Esophagus muscularis mucosa (tissue), 4 donors: ENCODE data around the gene MLC1. TPM values are rescaled to one million over a fixed set of nuclear protein-coding genes. Genes with fewer than 3 reads are reported as not detected.

ENCODE experiments used
- DNase-seq: peaks from one replicate; pipeline ENCODE4 v3.0.0-alpha.2; 2017; ENCODE audit errors: extremely low spot score
- H3K27ac ChIP-seq, 4 donors: fragments of 200-600 bp; sonication (generic); replicated peaks in 1 of 4; 1 replicate in 3 of 4; 2 replicates in 1 of 4; pipeline ENCODE4 v1.5.1; 2016 to 2019; ENCODE audit warnings: mild to moderate bottlenecking in 1 of 4
- H3K27me3 ChIP-seq, 4 donors: fragments of 200-600 bp; sonication (generic); one replicate each; pipeline versions ENCODE4 v1.5.1 to v1.6.0; 2016 to 2019
- H3K36me3 ChIP-seq, 4 donors: fragments of 200-600 bp; sonication (generic); one replicate each; pipeline ENCODE4 v1.5.1; 2016 to 2019
- H3K4me1 ChIP-seq, 4 donors: fragments of 200-600 bp; sonication (generic); one replicate each; pipeline ENCODE4 v1.5.1; 2016 to 2019
- H3K4me3 ChIP-seq, 4 donors: fragments of 200-600 bp; sonication (generic); 1 replicate in 2 of 4; 2 replicates in 2 of 4; pipeline ENCODE4 v1.5.1; 2016 to 2019; ENCODE audit warnings: mild to moderate bottlenecking in 4 of 4, moderate library complexity in 1 of 4
- H3K9me3 ChIP-seq, 4 donors: fragments of 200-600 bp; sonication (generic); 1 replicate in 3 of 4; 2 replicates in 1 of 4; pipeline ENCODE4 v1.5.1; 2016 to 2019
- EP300 ChIP-seq: sonication (generic); formaldehyde crosslinking; IDR thresholded peaks from one replicate; pipeline ENCODE4 v1.6.1; 2017; ENCODE audit warnings: antibody characterized with exemption
- POLR2A ChIP-seq: fragments of 450-650 bp; IDR thresholded peaks from one replicate; pipeline ENCODE4 v1.6.1; 2017; ENCODE audit warnings: antibody characterized with exemption, moderate library complexity, mild to moderate bottlenecking, low read depth
- POLR2AphosphoS5 ChIP-seq, 2 donors: sonication (generic); formaldehyde crosslinking; IDR thresholded peaks; one replicate each; pipeline ENCODE4 v1.6.1; 2017; ENCODE audit warnings: antibody characterized with exemption in 2 of 2
- WGBS: methylation state at CpG from one replicate; pipeline ENCODE4 v1.1.5; 2018; 5-methylcytosine and 5-hydroxymethylcytosine counted together
- intact Hi-C: fragments of 100-400 bp; cut with DNase I; formaldehyde crosslinking; loops from one replicate; pipeline ENCODE4 v1.15.1; 2023
- total RNA-seq, 4 donors: library from RNA; depleted of rRNA; stranded (reverse); fragments of >200 nt; gene quantifications; one replicate each; pipeline versions ENCODE4 v1.1.0 to v1.2.1, GENCODE V29; 2016
- TF ChIP-seq, protein P1 (sequence below), 3 experiments: fragments of 200-600 bp in 2 of 3; fragments of 450-650 bp in 1 of 3; sonication (generic) in 2 of 3; IDR thresholded peaks; one replicate each; pipeline ENCODE4 v1.5.1; 2017 to 2019; ENCODE audit warnings: antibody characterized with exemption in 3 of 3, mild to moderate bottlenecking in 2 of 3, moderate library complexity in 1 of 3

Gene MLC1
- total RNA-seq, 4 donors from 2014 or later, result 0.13 to 0.17 (median 0.17) TPM; not detected in 1

DNA sequence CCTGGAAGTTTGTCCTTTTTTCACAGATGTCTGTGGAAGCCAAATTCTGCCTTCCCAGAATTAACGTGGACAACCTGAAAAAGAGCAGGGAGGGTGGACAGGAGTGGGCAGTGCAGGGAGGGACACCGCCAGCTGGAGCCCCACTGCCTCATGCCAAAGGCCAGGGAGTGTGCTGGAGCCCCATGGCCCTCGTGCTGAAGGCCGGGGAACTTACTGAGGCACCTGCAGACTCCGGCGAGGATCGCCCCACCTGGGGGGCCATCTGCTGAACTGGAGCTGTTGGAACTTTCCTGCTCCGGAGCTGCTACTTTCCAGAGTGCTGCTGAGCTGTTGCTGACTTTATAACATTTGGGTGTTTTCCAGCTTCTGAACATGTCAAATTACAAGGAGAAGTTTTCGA is 39.8 kb upstream of the MLC1 start:
- H3K27me3 ChIP-seq, result peaks cover 0 to 23% (median 0%) of the 10 kb centered on the region in 4 donors
- WGBS, result 87% methylated on average over 9 of the region's 9 CpGs
- H3K27ac ChIP-seq, result no peak overlapping the region
- no peak for DNase-seq
- intact Hi-C loops, result no loop called here
- no peak for TF ChIP-seq POLR2A
- no peaks in the 10 kb centered on the region for H3K4me1 ChIP-seq
- no peaks in the 10 kb centered on the region for H3K36me3 ChIP-seq
- H3K4me3 ChIP-seq, result no peak overlapping the region
- peaks cover 0 to 16% (median 14%) of the 10 kb centered on the region in 4 donors for H3K9me3 ChIP-seq

DNA sequence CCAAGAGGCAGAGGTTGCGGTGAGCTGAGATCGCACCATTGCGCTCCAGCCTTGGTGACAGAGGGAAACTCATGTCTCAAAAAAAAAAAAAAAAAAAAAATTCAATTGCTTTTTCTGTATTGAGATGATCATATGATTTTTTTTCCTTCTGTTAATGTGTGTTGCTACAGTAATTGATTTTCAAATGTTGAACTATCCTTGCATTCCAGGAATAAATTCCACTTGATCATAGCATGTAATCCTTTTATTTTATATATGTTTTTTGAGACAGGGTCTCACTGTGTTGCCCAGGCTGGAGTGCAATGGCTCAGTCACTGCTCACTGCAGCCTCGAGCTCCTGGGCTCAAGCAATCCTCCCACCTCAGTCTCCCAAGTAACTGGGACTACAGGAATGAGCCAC is 37.9 kb upstream of the MLC1 start:
- DNase-seq, result no peak
- H3K27me3 ChIP-seq, result peaks cover 0 to 28% (median 0%) of the 10 kb centered on the region in 4 donors
- WGBS, result 93% methylated on average over 4 of the region's 4 CpGs
- H3K36me3 ChIP-seq, result no peaks in the 10 kb centered on the region
- no peak overlapping the region for H3K4me3 ChIP-seq
- peaks cover 0 to 16% (median 14%) of the 10 kb centered on the region in 4 donors for H3K9me3 ChIP-seq
- H3K27ac ChIP-seq, result no peak overlapping the region
- TF ChIP-seq POLR2AphosphoS5 (IDR thresholded peaks at IDR 0.05) (no peak), POLR2A (no peak), EP300 (no peak)
- TF ChIP-seq, protein P1, sequence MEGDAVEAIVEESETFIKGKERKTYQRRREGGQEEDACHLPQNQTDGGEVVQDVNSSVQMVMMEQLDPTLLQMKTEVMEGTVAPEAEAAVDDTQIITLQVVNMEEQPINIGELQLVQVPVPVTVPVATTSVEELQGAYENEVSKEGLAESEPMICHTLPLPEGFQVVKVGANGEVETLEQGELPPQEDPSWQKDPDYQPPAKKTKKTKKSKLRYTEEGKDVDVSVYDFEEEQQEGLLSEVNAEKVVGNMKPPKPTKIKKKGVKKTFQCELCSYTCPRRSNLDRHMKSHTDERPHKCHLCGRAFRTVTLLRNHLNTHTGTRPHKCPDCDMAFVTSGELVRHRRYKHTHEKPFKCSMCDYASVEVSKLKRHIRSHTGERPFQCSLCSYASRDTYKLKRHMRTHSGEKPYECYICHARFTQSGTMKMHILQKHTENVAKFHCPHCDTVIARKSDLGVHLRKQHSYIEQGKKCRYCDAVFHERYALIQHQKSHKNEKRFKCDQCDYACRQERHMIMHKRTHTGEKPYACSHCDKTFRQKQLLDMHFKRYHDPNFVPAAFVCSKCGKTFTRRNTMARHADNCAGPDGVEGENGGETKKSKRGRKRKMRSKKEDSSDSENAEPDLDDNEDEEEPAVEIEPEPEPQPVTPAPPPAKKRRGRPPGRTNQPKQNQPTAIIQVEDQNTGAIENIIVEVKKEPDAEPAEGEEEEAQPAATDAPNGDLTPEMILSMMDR (IDR thresholded peaks at IDR 0.05), result no peak
- intact Hi-C loops, result no loop called here
- H3K4me1 ChIP-seq, result no peaks in the 10 kb centered on the region

DNA sequence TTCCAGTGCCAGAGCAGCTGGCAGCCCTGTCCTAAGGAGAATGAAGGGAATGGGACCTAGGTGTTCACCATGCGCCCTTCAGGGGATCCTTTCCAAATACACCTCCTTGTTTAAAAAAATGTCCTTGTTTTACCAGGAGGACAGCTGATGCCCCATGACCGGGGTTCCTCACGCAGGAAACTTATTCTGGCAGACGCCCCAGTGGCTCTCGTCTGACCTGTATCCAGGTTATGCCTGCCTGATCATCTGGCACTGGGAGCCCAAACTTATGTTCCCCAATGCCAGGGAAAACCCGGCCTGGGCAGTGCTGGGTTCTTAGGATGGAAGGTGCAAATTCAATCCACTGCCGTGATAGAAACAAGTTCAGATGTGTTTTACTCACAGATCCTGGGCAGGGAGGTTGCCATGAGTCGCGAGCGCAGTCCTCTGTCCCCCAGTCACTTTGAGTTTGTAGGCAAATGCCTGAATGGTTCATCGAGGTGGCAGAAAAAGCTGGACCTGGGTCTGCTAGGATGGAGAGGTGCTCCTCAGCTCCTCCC is 36.0 kb upstream of the MLC1 start:
- peaks cover 0 to 32% (median 0%) of the 10 kb centered on the region in 4 donors for H3K27me3 ChIP-seq
- TF ChIP-seq POLR2AphosphoS5 (IDR thresholded peaks at IDR 0.05) (no peak), POLR2A (no peak), EP300 (no peak)
- TF ChIP-seq, protein P1 (IDR thresholded peaks at IDR 0.05), result no peak
- WGBS, result 89% methylated on average over 11 of the region's 11 CpGs
- no peak for DNase-seq
- intact Hi-C loops, result no loop called here
- H3K27ac ChIP-seq, result no peak overlapping the region
- H3K36me3 ChIP-seq, result no peaks in the 10 kb centered on the region
- H3K9me3 ChIP-seq, result peaks cover 0 to 16% (median 14%) of the 10 kb centered on the region in 4 donors
- H3K4me1 ChIP-seq, result no peaks in the 10 kb centered on the region
- no peak overlapping the region for H3K4me3 ChIP-seq

DNA sequence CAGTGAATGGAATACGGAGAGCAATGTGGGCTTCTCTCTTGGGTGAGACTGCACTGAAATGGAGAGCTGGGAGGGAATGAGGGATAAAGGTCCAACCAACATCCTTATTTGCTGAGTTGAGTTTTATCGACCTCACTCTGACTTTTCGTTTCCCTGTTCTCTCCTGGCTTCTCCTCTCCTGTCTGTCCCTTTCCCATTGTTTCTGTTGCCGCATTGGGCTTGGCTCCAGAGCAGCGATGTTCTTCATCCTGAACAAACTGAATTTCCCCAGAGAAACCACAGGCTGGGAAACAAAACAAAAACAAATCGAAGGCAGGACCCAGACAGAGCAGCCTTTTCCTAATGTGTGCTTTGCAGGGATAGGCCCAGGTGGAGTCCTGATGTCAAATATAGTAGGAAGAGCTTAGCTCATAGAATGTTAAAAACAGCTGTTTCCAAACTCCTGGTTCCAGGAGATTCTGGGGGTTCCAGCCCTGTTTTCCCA is 34.6 kb upstream of the MLC1 start:
- TF ChIP-seq POLR2A (no peak), EP300 (no peak), POLR2AphosphoS5 (IDR thresholded peaks at IDR 0.05) (no peak)
- TF ChIP-seq, protein P1 (IDR thresholded peaks at IDR 0.05), result no peak
- no peak overlapping the region for H3K27ac ChIP-seq
- 76% methylated on average over 6 of the region's 6 CpGs for WGBS
- peaks cover 0 to 38% (median 0%) of the 10 kb centered on the region in 4 donors for H3K27me3 ChIP-seq
- no peak overlapping the region for H3K4me3 ChIP-seq
- DNase-seq, result no peak
- H3K4me1 ChIP-seq, result peaks cover 0 to 3% (median 1%) of the 10 kb centered on the region in 4 donors
- H3K9me3 ChIP-seq, result peaks cover 0 to 16% (median 14%) of the 10 kb centered on the region in 4 donors
- no peaks in the 10 kb centered on the region for H3K36me3 ChIP-seq
- intact Hi-C loops, result no loop called here

DNA sequence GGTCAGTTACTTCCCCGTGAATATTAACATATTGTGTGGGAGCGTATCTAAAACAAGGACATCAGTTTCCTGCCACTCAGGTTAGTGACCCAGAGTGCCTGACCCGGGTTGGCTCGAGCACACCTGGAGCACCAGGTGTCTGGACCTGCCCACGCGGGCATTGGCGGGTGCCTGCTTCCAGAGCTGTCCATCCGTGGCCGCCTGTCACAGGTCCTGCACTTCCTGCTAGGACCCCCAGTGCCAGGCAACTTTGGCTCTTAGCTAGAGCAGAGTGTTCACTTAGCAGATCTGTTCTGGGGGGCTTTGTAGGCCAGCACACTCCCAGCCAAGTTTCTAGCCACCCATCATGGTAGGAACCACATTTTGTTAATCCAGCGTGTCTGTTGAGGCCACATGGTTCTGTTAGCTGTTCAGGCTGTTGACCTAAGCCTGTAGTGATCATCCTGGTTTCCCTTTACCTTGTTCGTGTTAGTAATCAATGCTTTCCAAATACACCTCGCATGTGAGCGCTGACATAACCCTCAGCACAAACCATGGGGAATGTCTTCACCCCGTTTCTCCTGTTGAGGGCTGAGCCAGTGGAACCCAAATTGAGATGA is 34.0 kb upstream of the MLC1 start:
- no peak for DNase-seq
- intact Hi-C loops, result no loop called here
- no peaks in the 10 kb centered on the region for H3K36me3 ChIP-seq
- H3K9me3 ChIP-seq, result peaks cover 0 to 16% (median 14%) of the 10 kb centered on the region in 4 donors
- no peak overlapping the region for H3K4me3 ChIP-seq
- no peak for TF ChIP-seq EP300
- TF ChIP-seq POLR2A, result no peak
- TF ChIP-seq POLR2AphosphoS5 (IDR thresholded peaks at IDR 0.05), result no peak
- TF ChIP-seq, protein P1 (IDR thresholded peaks at IDR 0.05), result no peak
- peaks cover 0 to 36% (median 0%) of the 10 kb centered on the region in 4 donors for H3K27me3 ChIP-seq
- WGBS, result 93% methylated on average over 8 of the region's 14 CpGs
- peaks cover 0 to 8% (median 6%) of the 10 kb centered on the region in 4 donors for H3K4me1 ChIP-seq
- H3K27ac ChIP-seq, result no peak overlapping the region
